ENCODE measurements around the gene RBM42.

The RBM42 gene

GRCh38 chr19:35607661-35608060 is 21.2 kb upstream of the RBM42 start:
- H3K4me2 ChIP-seq (ENCODE audit: low read depth, low read length, poor library complexity, severe bottlenecking) = no peak overlapping the region
- no peaks in the 10 kb centered on the region for H3K36me3 ChIP-seq (ENCODE audit: low read length)
- no peaks in the 10 kb centered on the region for H3K9me2 ChIP-seq (replicated peaks; ENCODE audit: insufficient read depth, low read length)
- no peak overlapping the region for H3K4me3 ChIP-seq (ENCODE audit: insufficient read depth, low read length, poor library complexity, severe bottlenecking)
- H3K79me2 ChIP-seq (ENCODE audit: insufficient read depth, low read length) = no peaks in the 10 kb centered on the region
- no peaks in the 10 kb centered on the region for H3F3A ChIP-seq (ENCODE audit: insufficient read depth)
- TF ChIP-seq, protein P1, sequence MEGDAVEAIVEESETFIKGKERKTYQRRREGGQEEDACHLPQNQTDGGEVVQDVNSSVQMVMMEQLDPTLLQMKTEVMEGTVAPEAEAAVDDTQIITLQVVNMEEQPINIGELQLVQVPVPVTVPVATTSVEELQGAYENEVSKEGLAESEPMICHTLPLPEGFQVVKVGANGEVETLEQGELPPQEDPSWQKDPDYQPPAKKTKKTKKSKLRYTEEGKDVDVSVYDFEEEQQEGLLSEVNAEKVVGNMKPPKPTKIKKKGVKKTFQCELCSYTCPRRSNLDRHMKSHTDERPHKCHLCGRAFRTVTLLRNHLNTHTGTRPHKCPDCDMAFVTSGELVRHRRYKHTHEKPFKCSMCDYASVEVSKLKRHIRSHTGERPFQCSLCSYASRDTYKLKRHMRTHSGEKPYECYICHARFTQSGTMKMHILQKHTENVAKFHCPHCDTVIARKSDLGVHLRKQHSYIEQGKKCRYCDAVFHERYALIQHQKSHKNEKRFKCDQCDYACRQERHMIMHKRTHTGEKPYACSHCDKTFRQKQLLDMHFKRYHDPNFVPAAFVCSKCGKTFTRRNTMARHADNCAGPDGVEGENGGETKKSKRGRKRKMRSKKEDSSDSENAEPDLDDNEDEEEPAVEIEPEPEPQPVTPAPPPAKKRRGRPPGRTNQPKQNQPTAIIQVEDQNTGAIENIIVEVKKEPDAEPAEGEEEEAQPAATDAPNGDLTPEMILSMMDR (IDR thresholded peaks at IDR 0.05; ENCODE audit: insufficient read depth, low read length, poor library complexity, severe bottlenecking) = no peak
- no peak for TF ChIP-seq EZH2phosphoT487 (conservative IDR thresholded peaks at IDR 0.05; ENCODE audit: low read length)
- no peaks in the 10 kb centered on the region for H3K9me3 ChIP-seq (ENCODE audit: insufficient read depth, low read length)
- no peak overlapping the region for H3K9ac ChIP-seq (ENCODE audit: low read length)
- H3K27me3 ChIP-seq (ENCODE audit: low read length) = no peaks in the 10 kb centered on the region
- no peak overlapping the region for H3K27ac ChIP-seq (ENCODE audit: low read depth, low read length)
- H4K20me1 ChIP-seq (ENCODE audit: low read depth, low read length) = no peaks in the 10 kb centered on the region
- no peak overlapping the region for H2AFZ ChIP-seq (ENCODE audit: low read depth, low read length, severe bottlenecking)

GRCh38 chr19:35608251-35608650 is 20.6 kb upstream of the RBM42 start:
- Histone ChIP-seq H3K79me2 (ENCODE audit: insufficient read depth, low read length) (peaks cover 5% of the 10 kb centered on the region; the same call in 1 of the 2 replicates), H4K20me1 (ENCODE audit: low read depth, low read length) (no peaks in the 10 kb centered on the region), H3K27ac (ENCODE audit: low read depth, low read length) (no peak overlapping the region), H3K4me2 (ENCODE audit: low read depth, low read length, poor library complexity, severe bottlenecking) (no peak overlapping the region), H3F3A (ENCODE audit: insufficient read depth) (no peaks in the 10 kb centered on the region), H3K9me2 (replicated peaks; ENCODE audit: insufficient read depth, low read length) (no peaks in the 10 kb centered on the region), H3K4me3 (ENCODE audit: insufficient read depth, low read length, poor library complexity, severe bottlenecking) (no peak overlapping the region), H3K36me3 (ENCODE audit: low read length) (no peaks in the 10 kb centered on the region), H3K9me3 (ENCODE audit: insufficient read depth, low read length) (no peaks in the 10 kb centered on the region), H3K9ac (ENCODE audit: low read length) (no peak overlapping the region), H2AFZ (ENCODE audit: low read depth, low read length, severe bottlenecking) (no peak overlapping the region), H3K27me3 (ENCODE audit: low read length) (no peaks in the 10 kb centered on the region)
- TF ChIP-seq, protein P1 (IDR thresholded peaks at IDR 0.05; ENCODE audit: insufficient read depth, low read length, poor library complexity, severe bottlenecking) = no peak
- TF ChIP-seq EZH2phosphoT487 (conservative IDR thresholded peaks at IDR 0.05; ENCODE audit: low read length) = no peak

GRCh38 chr19:35609851-35610353 is 18.9 kb upstream of the RBM42 start:
- no peaks in the 10 kb centered on the region for H3K9me3 ChIP-seq (ENCODE audit: insufficient read depth, low read length)
- H3K79me2 ChIP-seq (ENCODE audit: insufficient read depth, low read length) = peaks cover 8% of the 10 kb centered on the region; the same call in 1 of the 2 replicates
- no peak overlapping the region for H2AFZ ChIP-seq (ENCODE audit: low read depth, low read length, severe bottlenecking)
- H4K20me1 ChIP-seq (ENCODE audit: low read depth, low read length) = no peaks in the 10 kb centered on the region
- H3F3A ChIP-seq (ENCODE audit: insufficient read depth) = no peaks in the 10 kb centered on the region
- no peaks in the 10 kb centered on the region for H3K9me2 ChIP-seq (replicated peaks; ENCODE audit: insufficient read depth, low read length)
- no peak overlapping the region for H3K27ac ChIP-seq (ENCODE audit: low read depth, low read length)
- no peak overlapping the region for H3K4me3 ChIP-seq (ENCODE audit: insufficient read depth, low read length, poor library complexity, severe bottlenecking)
- TF ChIP-seq, protein P1 (IDR thresholded peaks at IDR 0.05; ENCODE audit: insufficient read depth, low read length, poor library complexity, severe bottlenecking) = no peak
- no peak for TF ChIP-seq EZH2phosphoT487 (conservative IDR thresholded peaks at IDR 0.05; ENCODE audit: low read length)
- no peak overlapping the region for H3K4me2 ChIP-seq (ENCODE audit: low read depth, low read length, poor library complexity, severe bottlenecking)
- no peaks in the 10 kb centered on the region for H3K36me3 ChIP-seq (ENCODE audit: low read length)
- H3K27me3 ChIP-seq (ENCODE audit: low read length) = no peaks in the 10 kb centered on the region
- no peak overlapping the region for H3K9ac ChIP-seq (ENCODE audit: low read length)

Data from SU-DHL-6 (cell line).